HG02571 (cell line): ENCODE results near the gene BNC2.
"Not testable (repeated sequence)": the region's sequence is repeated elsewhere in the genome, so short reads cannot be mapped to it uniquely, and the experiment has no call there.

Source experiments
- ATAC-seq: cut with Tn5 transposase; IDR thresholded peaks from one replicate; pipeline ENCODE4 v1.9.1; 2021; ENCODE audit warnings: mild to moderate bottlenecking, moderate library complexity; ENCODE audit not compliant: unreplicated experiment

BNC2 gene

GRCh38 chr9:16870596-16871335, at the start of gene BNC2:
Gene BNC2, minus strand, starts transcription at chr9:16870670. Its CDS starts 22 bp downstream, at chr9:16870648.
- ATAC-seq, result no peak

- ATAC-seq, result no peak
Observed at GRCh38 chr9:16918920-16919319, 48.5 kb upstream of the BNC2 start.

- no peak for ATAC-seq
Observed at GRCh38 chr9:16915126-16915831, 44.8 kb upstream of the BNC2 start.

GRCh38 chr9:16912197-16912596, 41.7 kb upstream of the BNC2 start:
- no peak for ATAC-seq

- not testable (repeated sequence) for ATAC-seq
Observed at GRCh38 chr9:16908206-16908605, 37.7 kb upstream of the BNC2 start.

GRCh38 chr9:16904655-16905054, 34.2 kb upstream of the BNC2 start:
- ATAC-seq, result no peak

GRCh38 chr9:16901590-16901989, 31.1 kb upstream of the BNC2 start:
- ATAC-seq, result no peak

GRCh38 chr9:16899606-16900005, 29.1 kb upstream of the BNC2 start:
- no peak for ATAC-seq

GRCh38 chr9:16898464-16898863, 28.0 kb upstream of the BNC2 start:
- no peak for ATAC-seq

GRCh38 chr9:16888594-16888993, 18.1 kb upstream of the BNC2 start:
- ATAC-seq, result no peak

GRCh38 chr9:16885931-16886330, 15.5 kb upstream of the BNC2 start:
- ATAC-seq, result no peak

- ATAC-seq, result no peak
Observed at GRCh38 chr9:16884952-16885513, 14.6 kb upstream of the BNC2 start.

- ATAC-seq, result no peak
Observed at GRCh38 chr9:16884373-16884772, 13.9 kb upstream of the BNC2 start.

- ATAC-seq, result no peak
Observed at GRCh38 chr9:16883586-16883985, 13.1 kb upstream of the BNC2 start.

GRCh38 chr9:16882440-16882839, 12.0 kb upstream of the BNC2 start:
- not testable (repeated sequence) for ATAC-seq

GRCh38 chr9:16879416-16879815, 8.9 kb upstream of the BNC2 start:
- ATAC-seq, result no peak

- no peak for ATAC-seq
Observed at GRCh38 chr9:16877256-16877655, 6.8 kb upstream of the BNC2 start.

GRCh38 chr9:16873126-16873802, 2.8 kb upstream of the BNC2 start:
- no peak for ATAC-seq

GRCh38 chr9:16871336-16872151, 1.1 kb upstream of the BNC2 start:
- no peak for ATAC-seq

- no peak for ATAC-seq
Observed at GRCh38 chr9:16869882-16870595, 431 bp downstream of the BNC2 start.
